GM21717 (cell line): Measurements from ENCODE around the gene KCNH1.

Experiments
- ATAC-seq: cut with Tn5 transposase; IDR thresholded peaks from one replicate; pipeline ENCODE4 v1.9.1; 2021; ENCODE audit warnings: mild to moderate bottlenecking, moderate library complexity; ENCODE audit not compliant: unreplicated experiment

The KCNH1 gene

DNA sequence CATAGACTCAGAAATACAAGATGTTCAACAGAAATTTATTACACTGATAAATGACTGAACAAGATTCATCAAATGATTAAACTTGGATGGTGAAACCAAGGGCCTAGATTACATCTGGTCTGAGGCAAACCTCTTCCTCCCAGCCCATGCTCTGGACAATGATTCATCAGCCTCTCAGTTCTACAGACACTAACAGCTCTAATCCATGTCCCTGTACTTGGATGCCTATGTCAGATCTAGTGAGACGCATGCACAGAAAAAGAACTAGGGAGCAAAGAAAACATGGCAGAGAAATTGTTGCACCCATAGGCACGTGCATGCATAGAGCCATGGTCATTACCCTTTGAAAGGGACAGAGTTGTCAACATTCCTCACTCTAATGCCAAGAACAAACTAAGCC is 250.1 kb downstream of the KCNH1 start:
- no peak for ATAC-seq

GRCh38 chr1:210882414-210883221 is 251.3 kb downstream of the KCNH1 start:
- ATAC-seq: no peak

DNA sequence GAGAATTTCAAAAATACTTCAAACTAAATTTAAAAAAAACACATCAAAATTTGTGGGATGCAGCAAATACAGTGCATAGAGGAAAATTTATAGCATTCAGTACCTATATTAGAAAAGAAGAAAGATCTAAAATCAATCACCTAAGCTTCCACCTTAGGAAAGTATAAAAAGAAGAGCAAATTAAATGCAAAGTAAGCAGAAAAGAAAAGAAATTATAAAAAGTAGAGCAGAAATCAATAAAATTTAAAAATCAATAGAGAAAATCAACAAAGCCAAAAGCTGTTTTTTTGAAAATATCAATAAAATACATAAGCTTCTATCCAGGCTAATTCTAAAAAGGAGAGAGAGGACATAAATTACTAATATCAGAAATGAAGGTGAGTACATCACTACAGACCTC is 255.4 kb downstream of the KCNH1 start:
- ATAC-seq: no peak

DNA sequence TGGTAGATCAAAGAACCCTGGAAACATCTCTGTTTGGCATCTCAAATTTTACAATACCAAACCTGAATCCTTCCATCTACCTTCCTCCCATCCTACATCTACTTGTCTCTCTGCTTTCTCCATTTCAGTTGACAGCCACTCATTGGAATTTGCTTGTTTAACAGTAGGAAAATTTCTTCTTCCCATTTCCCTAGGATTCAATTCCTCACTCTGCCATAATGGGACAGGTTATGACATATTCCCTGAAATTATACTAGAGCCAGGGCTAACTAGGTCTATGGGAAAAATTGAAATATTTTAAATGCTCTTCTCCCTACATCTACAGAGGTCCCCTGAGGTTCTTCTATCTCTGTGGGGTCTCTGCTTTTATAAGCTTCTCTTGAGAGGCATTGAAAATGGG is 257.7 kb downstream of the KCNH1 start:
- no peak for ATAC-seq

DNA sequence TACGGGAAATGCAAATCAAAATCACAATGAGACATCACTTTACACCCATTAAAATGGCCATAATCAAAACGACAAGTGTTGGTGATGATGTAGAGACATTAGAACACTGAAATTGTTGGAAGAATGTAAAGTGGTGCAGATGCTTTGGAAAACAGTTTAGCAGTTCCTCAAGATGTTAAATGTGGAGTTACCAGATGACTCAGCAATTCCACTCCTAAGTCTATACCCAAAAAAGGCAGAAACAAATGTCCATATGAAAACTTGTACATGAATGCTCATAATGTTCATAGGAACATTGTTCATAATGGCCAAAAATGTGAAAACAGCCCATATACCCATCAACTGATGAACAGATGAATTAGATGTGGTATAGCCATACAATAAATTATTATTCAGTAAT is 267.4 kb downstream of the KCNH1 start:
- no peak for ATAC-seq

- no peak for ATAC-seq
Measured at GRCh38 chr1:210857705-210858104, 276.2 kb downstream of the KCNH1 start.

- no peak for ATAC-seq
Measured at GRCh38 chr1:210857146-210857663, 276.7 kb downstream of the KCNH1 start.

- no peak for ATAC-seq
Measured at GRCh38 chr1:210855440-210855839, 278.5 kb downstream of the KCNH1 start.

- no peak for ATAC-seq
Measured at GRCh38 chr1:210853276-210853675, 280.7 kb downstream of the KCNH1 start.

- no peak for ATAC-seq
Measured at GRCh38 chr1:210850556-210850955, 283.4 kb downstream of the KCNH1 start.

- ATAC-seq: no peak
Measured at GRCh38 chr1:210848474-210848873, 285.5 kb downstream of the KCNH1 start.

GRCh38 chr1:210841926-210842625 is 291.9 kb downstream of the KCNH1 start:
- no peak for ATAC-seq

- ATAC-seq: no peak
Measured at GRCh38 chr1:210830034-210831028, 303.6 kb downstream of the KCNH1 start.

- no peak for ATAC-seq
Measured at GRCh38 chr1:210828996-210829596, 304.9 kb downstream of the KCNH1 start.

GRCh38 chr1:210827481-210827880 is 306.5 kb downstream of the KCNH1 start:
- no peak for ATAC-seq

- no peak for ATAC-seq
Measured at GRCh38 chr1:210826686-210827085, 307.3 kb downstream of the KCNH1 start.

- no peak for ATAC-seq
Measured at GRCh38 chr1:210822932-210823331, 311.0 kb downstream of the KCNH1 start.

DNA sequence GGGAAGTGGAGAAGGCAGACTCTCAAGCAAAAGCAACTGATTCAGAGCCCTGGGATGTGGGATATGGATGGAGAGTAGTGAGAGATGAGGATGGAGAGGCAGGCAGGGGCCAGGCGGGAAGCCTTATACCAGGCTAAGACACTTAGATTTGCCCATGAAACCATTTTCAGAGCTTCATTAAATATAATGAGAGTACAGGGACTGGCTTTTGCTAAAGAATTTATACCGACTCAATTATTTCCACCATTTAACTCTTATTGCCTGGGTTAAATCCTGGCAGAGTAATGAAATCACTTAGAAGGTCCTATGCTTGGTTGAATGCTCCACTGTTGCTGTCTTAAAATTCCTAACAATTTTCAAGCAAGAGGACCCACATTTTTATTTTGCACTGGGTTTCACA is 311.7 kb downstream of the KCNH1 start:
- ATAC-seq: no peak

GRCh38 chr1:210821615-210822014 is 312.3 kb downstream of the KCNH1 start:
- ATAC-seq: no peak

- no peak for ATAC-seq
Measured at GRCh38 chr1:210819266-210819665, 314.7 kb downstream of the KCNH1 start.
